HG02981 (cell line): ENCODE data around the gene DGKQ.
"Not testable (repeated sequence)": the region's sequence is repeated elsewhere in the genome, so short reads cannot be mapped to it uniquely, and the experiment has no call there.

ENCODE experiments used
- ATAC-seq: cut with Tn5 transposase; IDR thresholded peaks from one replicate; pipeline ENCODE4 v1.9.1; 2021; ENCODE audit warnings: mild to moderate bottlenecking, moderate library complexity; ENCODE audit not compliant: unreplicated experiment

Gene DGKQ

GRCh38 chr4:929096-929765 lies 44.1 kb downstream of the DGKQ start:
- no peak for ATAC-seq

GRCh38 chr4:927566-927965 lies 45.8 kb downstream of the DGKQ start:
- not testable (repeated sequence) for ATAC-seq

GRCh38 chr4:926538-926937 lies 46.8 kb downstream of the DGKQ start:
- ATAC-seq: no peak

GRCh38 chr4:925771-926500 lies 47.4 kb downstream of the DGKQ start:
- ATAC-seq: no peak

- no peak for ATAC-seq
Observed at GRCh38 chr4:925171-925570, 48.2 kb downstream of the DGKQ start.

- ATAC-seq: peak; percentile 40
Observed at GRCh38 chr4:924107-925096, 49.0 kb downstream of the DGKQ start.

GRCh38 chr4:921830-922331 lies 51.5 kb downstream of the DGKQ start:
- ATAC-seq: no peak

- ATAC-seq: not testable (repeated sequence)
Observed at GRCh38 chr4:919004-919680, 54.2 kb downstream of the DGKQ start.

- not testable (repeated sequence) for ATAC-seq
Observed at GRCh38 chr4:918591-918990, 54.8 kb downstream of the DGKQ start.

- ATAC-seq: no peak
Observed at GRCh38 chr4:917992-918391, 55.4 kb downstream of the DGKQ start.

- ATAC-seq: no peak
Observed at GRCh38 chr4:917466-917865, 55.9 kb downstream of the DGKQ start.

GRCh38 chr4:915595-915994 lies 57.8 kb downstream of the DGKQ start:
- no peak for ATAC-seq

GRCh38 chr4:915041-915474 lies 58.3 kb downstream of the DGKQ start:
- no peak for ATAC-seq

GRCh38 chr4:914531-914930 lies 58.8 kb downstream of the DGKQ start:
- no peak for ATAC-seq

GRCh38 chr4:913280-913618 lies 60.1 kb downstream of the DGKQ start:
- ATAC-seq: no peak

GRCh38 chr4:912548-913279 lies 60.7 kb downstream of the DGKQ start:
- no peak for ATAC-seq

- no peak for ATAC-seq
Observed at GRCh38 chr4:911871-912490, 61.4 kb downstream of the DGKQ start.

GRCh38 chr4:911221-911751 lies 62.1 kb downstream of the DGKQ start:
- ATAC-seq: no peak

GRCh38 chr4:910366-911091 lies 62.8 kb downstream of the DGKQ start:
- ATAC-seq: no peak
